Measurements from ENCODE around the gene EFR3B.

Gene EFR3B

GRCh38 chr2:25035537-25036220, 6.2 kb upstream of the EFR3B start:
- in situ Hi-C loops (cut with MboI; ENCODE audit: low sequenced_read_pairs) = no loop called here

GRCh38 chr2:25036221-25036559, 5.7 kb upstream of the EFR3B start:
- in situ Hi-C loops (cut with MboI; ENCODE audit: low sequenced_read_pairs) = no loop called here

DNA sequence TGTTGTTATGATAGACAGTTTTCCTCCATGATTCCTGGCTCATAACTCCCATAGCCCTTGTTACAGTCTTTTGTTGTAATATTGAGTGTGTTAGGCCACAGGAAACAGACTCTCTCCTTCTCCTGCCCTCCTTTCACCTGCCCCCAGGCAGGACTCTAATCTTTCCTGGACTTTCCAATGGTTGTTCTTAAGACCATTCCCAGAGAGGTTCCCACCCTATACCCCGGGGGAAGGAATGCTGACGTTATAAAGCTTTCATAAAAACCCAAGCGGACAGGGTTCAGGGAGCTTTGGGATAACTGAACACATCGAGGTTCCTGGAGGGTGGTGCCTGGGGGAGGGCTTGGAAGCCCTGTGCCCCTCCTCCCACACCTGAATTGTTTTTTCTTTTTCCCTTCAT, 2.8 kb upstream of the EFR3B start:
- in situ Hi-C loops (cut with MboI; ENCODE audit: low sequenced_read_pairs) = no loop called here

DNA sequence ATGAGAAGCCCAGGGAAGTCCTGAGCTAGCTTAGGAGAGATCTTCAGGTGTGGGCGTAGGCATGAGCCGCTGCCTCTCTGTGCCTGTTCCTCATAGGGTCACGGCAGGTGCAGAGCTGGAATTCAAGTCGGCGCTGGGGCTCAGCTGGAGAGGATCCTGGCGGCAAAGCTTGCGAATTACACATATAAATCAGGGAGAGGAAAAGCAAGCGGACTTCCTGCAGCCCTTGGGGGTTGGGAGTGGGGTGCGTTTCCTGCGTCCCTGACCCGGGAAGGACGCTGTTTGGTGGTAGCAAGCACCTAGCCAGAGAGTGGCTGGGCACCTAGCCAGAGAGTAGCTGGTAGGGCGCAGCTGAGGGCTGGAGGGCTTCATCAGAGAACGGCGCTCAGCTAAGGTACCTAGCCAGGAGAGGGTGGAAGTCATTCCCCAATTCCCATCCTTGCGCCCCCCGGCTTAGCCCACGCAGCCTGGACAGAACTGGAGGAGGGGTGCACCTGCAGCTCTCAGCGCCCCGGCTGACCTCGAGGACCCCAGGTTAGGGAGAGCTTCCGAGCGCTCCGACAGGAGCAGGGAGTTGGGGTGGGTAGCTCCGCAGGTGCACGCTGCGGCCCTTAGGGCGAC, 459 bp upstream of the EFR3B start:
- in situ Hi-C loops (cut with MboI; ENCODE audit: low sequenced_read_pairs) = no loop called here

DNA sequence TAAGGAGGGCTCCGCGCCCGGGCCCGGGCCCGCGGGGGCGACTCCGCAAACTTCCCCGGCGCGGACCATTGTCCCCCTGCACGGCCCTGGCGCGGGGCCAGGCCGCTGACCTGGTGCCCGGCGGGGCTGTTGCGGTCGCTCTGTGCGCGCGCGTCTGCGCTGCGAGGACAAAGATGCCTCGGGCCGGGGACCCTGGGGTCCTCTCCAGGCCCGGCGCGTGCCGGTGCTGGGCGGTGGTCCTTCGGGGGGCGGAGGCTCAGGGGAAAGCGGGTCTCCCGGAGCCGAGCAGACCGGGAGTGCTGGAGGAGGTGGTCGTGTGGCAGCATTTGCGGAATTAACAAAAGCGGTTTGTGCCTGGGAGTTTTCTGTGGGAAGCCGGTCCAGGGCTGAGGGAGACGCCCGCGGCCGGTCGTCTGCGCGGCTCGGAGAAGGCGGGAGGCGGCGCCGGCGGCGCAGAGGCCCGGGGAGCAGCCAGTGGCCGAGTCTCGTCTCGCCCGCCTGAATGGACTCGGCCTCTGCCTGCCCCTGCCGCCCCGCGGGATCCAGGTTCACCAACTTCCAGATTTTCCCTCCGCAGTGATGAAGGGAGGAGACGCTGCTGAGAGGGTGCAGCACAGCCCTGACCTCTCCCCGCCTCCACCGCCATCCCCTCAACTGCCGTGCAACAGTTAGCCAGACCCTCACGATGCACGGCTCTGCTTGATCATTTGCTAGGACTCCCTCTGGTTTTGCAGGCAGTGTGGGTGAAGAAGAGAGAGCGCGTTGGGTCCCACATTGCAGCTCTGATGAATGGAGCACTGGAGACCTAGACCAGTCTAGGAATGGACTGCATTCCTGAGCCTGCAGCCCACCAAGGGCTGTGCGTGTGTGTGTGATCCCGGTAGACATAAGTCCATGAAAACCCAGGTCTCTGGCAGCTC, 705 bp downstream of the EFR3B start:
- in situ Hi-C loops (cut with MboI; ENCODE audit: low sequenced_read_pairs) = no loop called here

GRCh38 chr2:25043241-25043867, 1.5 kb downstream of the EFR3B start:
- in situ Hi-C loops (cut with MboI; ENCODE audit: low sequenced_read_pairs) = no loop called here

- in situ Hi-C loops (cut with MboI; ENCODE audit: low sequenced_read_pairs) = no loop called here
Measured at GRCh38 chr2:25044011-25044410, 2.1 kb downstream of the EFR3B start.

- in situ Hi-C loops (cut with MboI; ENCODE audit: low sequenced_read_pairs) = no loop called here
Measured at GRCh38 chr2:25044990-25045389, 3.1 kb downstream of the EFR3B start.

GRCh38 chr2:25049422-25049821, 7.5 kb downstream of the EFR3B start:
- in situ Hi-C loops (cut with MboI; ENCODE audit: low sequenced_read_pairs) = no loop called here

DNA sequence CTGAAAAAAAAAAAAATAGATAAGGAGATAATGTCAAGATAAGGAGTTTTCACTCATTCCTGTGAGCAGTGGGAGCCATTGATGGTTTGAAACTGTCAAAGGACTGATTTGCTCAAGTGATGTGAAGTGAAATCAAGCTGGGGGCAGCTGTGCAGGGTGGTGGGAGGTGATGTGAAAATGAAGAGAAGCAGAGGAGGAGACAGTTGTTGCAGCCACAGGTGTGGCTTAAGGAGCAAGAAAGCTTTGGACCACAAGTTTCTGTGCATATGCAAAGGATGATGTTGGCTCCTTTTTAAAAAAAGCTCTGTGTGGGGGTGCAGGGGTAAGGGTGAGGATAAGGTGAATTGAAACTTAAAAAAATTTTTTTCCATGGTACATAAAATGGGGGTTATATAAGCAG, 8.3 kb downstream of the EFR3B start:
- in situ Hi-C loops (cut with MboI; ENCODE audit: low sequenced_read_pairs) = no loop called here

- in situ Hi-C loops (cut with MboI; ENCODE audit: low sequenced_read_pairs) = no loop called here
Measured at GRCh38 chr2:25053041-25053440, 11.2 kb downstream of the EFR3B start.

DNA sequence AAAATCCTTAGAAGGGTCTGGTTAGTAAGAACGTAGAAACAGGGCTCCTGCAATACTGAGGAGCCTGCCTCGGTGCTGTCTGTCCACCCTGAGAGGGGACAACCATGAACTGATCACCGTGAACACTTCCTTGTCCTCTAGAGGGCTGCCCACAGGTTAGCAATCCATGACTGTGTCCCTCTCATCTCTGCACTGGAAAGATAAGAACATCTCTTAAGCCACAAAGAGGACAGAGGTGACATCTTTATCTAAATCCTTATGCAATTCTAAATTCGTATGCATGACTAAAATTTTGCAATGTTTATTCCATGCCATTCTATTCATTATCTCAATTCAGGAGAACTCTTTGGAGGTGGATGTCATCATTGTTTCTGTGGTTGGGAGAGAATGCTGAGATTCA, 12.8 kb downstream of the EFR3B start:
- in situ Hi-C loops (cut with MboI; ENCODE audit: low sequenced_read_pairs) = no loop called here

GRCh38 chr2:25055376-25055920, 13.6 kb downstream of the EFR3B start:
- in situ Hi-C loops (cut with MboI; ENCODE audit: low sequenced_read_pairs) = no loop called here

GRCh38 chr2:25056098-25056821, 14.4 kb downstream of the EFR3B start:
- in situ Hi-C loops (cut with MboI; ENCODE audit: low sequenced_read_pairs) = no loop called here

- in situ Hi-C loops (cut with MboI; ENCODE audit: low sequenced_read_pairs) = no loop called here
Measured at GRCh38 chr2:25062511-25062917, 20.6 kb downstream of the EFR3B start.

DNA sequence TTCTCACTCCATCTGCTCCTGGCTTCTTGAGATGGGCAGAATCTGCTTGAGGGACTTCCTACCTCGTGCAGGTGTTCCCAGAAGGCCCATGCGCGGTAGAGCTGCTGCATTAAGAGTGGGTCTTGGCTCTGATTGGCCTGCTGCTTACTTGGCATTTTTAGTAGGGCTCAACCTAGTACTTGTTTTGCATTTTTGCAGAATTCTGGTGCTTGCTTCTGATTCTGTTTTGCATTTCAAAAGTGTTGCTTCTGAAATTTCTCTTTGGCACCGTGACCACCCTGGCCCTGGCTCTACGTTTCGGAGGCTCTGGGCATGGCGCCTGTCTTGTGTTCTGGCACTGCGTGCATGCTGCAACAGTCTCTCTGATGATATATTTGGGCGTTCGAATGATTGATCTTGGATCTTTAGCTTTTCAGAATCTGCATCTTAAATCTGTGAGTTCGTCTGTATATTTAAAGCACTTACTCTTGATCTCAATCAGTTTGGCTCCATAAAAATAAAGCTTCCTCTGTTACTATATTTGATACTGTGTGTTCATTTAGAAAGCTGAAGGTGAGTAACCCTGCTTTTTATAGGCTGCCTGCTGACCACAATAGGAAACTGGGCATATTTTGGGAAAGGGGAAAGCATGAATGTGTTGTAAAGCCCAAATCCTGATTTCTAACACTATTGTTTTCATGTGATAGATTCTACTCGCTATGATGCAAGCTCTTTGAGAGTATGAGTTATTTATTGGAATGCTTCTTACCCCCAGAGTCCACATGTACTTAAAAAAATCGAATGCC, 22.2 kb downstream of the EFR3B start:
- in situ Hi-C loops (cut with MboI; ENCODE audit: low sequenced_read_pairs) = no loop called here

DNA sequence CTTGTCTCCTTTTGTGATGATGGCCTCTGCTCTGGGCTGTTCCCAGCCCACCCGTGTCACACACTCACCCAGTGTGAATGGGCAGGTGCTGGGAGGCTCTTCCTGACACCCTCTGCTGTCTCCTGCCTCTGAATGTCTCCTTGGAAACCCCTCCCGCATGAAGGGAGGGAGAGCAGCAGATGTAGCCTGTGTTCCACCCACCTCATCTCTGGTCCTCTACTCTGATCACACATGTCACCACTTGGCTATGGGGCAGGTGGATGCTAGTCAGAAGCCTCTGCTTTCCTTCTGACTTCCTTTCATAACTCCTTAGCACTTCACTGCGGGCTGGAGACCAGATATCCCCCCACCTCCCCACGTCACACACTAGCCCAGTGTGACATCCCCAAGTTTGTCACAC, 23.9 kb downstream of the EFR3B start:
- in situ Hi-C loops (cut with MboI; ENCODE audit: low sequenced_read_pairs) = no loop called here

- in situ Hi-C loops (cut with MboI; ENCODE audit: low sequenced_read_pairs) = no loop called here
Measured at GRCh38 chr2:25066455-25066854, 24.6 kb downstream of the EFR3B start.

GRCh38 chr2:25068217-25068616, 26.3 kb downstream of the EFR3B start:
- in situ Hi-C loops (cut with MboI; ENCODE audit: low sequenced_read_pairs) = no loop called here

GRCh38 chr2:25071966-25072365, 30.1 kb downstream of the EFR3B start:
- in situ Hi-C loops (cut with MboI; ENCODE audit: low sequenced_read_pairs) = no loop called here
